Measurements from ENCODE around the gene SMAD2.

GRCh38 chr18:47912343-47912742 lies 18.1 kb downstream of the SMAD2 start:
- TF ChIP-seq CTCF (IDR thresholded peaks at IDR 0.05; ENCODE audit: low read length), result no peak
- TF ChIP-seq EZH2 (IDR thresholded peaks at IDR 0.05; ENCODE audit: borderline replicate concordance, low read length), result no peak
